ENCODE measurements around the gene CHGA.

CHGA gene

GRCh38 chr14:92897922-92898565 lies 24.9 kb upstream of the CHGA start:
- no peak overlapping the region for H3K4me2 ChIP-seq (ENCODE audit: low read length)
- no peak overlapping the region for H2AFZ ChIP-seq
- peaks cover 48% of the 10 kb centered on the region for H3K79me2 ChIP-seq
- no peaks in the 10 kb centered on the region for H3K9me3 ChIP-seq (ENCODE audit: control insufficient read depth, low read length)
- no peaks in the 10 kb centered on the region for H3K27me3 ChIP-seq (ENCODE audit: control insufficient read depth, insufficient read depth, low read length)
- TF ChIP-seq CTCF (IDR thresholded peaks at IDR 0.05) = no peak
- H3K4me3 ChIP-seq (ENCODE audit: low read depth, low read length) = no peak overlapping the region
- peaks cover 24% of the 10 kb centered on the region for H3K4me1 ChIP-seq
- H3K27ac ChIP-seq = no peak overlapping the region
- H3K36me3 ChIP-seq (ENCODE audit: control insufficient read depth, insufficient read depth, low read length) = no peaks in the 10 kb centered on the region
- H3K9ac ChIP-seq = no peak overlapping the region

- Histone ChIP-seq H3K4me2 (ENCODE audit: low read length) (no peak overlapping the region), H3K27ac (no peak overlapping the region), H3K36me3 (ENCODE audit: control insufficient read depth, insufficient read depth, low read length) (no peaks in the 10 kb centered on the region), H3K79me2 (peaks cover 48% of the 10 kb centered on the region), H3K9me3 (ENCODE audit: control insufficient read depth, low read length) (no peaks in the 10 kb centered on the region), H3K9ac (no peak overlapping the region), H3K4me3 (ENCODE audit: low read depth, low read length) (no peak overlapping the region), H3K4me1 (peaks cover 21% of the 10 kb centered on the region), H3K27me3 (ENCODE audit: control insufficient read depth, insufficient read depth, low read length) (no peaks in the 10 kb centered on the region), H2AFZ (no peak overlapping the region)
- TF ChIP-seq CTCF (IDR thresholded peaks at IDR 0.05) = no peak
Observed at GRCh38 chr14:92898566-92899131, 24.3 kb upstream of the CHGA start.

- H3K9ac ChIP-seq = no peak overlapping the region
- no peaks in the 10 kb centered on the region for H3K27me3 ChIP-seq (ENCODE audit: control insufficient read depth, insufficient read depth, low read length)
- TF ChIP-seq CTCF (IDR thresholded peaks at IDR 0.05) = no peak
Observed at GRCh38 chr14:92900660-92901059, 22.3 kb upstream of the CHGA start.

GRCh38 chr14:92902191-92902590 lies 20.8 kb upstream of the CHGA start:
- TF ChIP-seq CTCF (IDR thresholded peaks at IDR 0.05) = no peak
- H3K79me2 ChIP-seq = peaks cover 31% of the 10 kb centered on the region
- H3K4me1 ChIP-seq = peaks cover 14% of the 10 kb centered on the region
- H3K36me3 ChIP-seq (ENCODE audit: control insufficient read depth, insufficient read depth, low read length) = no peaks in the 10 kb centered on the region
- H3K4me3 ChIP-seq (ENCODE audit: low read depth, low read length) = no peak overlapping the region
- no peaks in the 10 kb centered on the region for H3K9me3 ChIP-seq (ENCODE audit: control insufficient read depth, low read length)
- H3K9ac ChIP-seq = no peak overlapping the region
- H3K4me2 ChIP-seq (ENCODE audit: low read length) = no peak overlapping the region
- no peak overlapping the region for H2AFZ ChIP-seq
- no peak overlapping the region for H3K27ac ChIP-seq
- no peaks in the 10 kb centered on the region for H3K27me3 ChIP-seq (ENCODE audit: control insufficient read depth, insufficient read depth, low read length)

More at GRCh38 chr14:92900660-92901059, 22.3 kb upstream of the CHGA start:
- Histone ChIP-seq H3K4me1 (peaks cover 14% of the 10 kb centered on the region), H3K36me3 (ENCODE audit: control insufficient read depth, insufficient read depth, low read length) (no peaks in the 10 kb centered on the region), H3K79me2 (peaks cover 38% of the 10 kb centered on the region), H3K4me2 (ENCODE audit: low read length) (no peak overlapping the region), H3K4me3 (ENCODE audit: low read depth, low read length) (no peak overlapping the region), H2AFZ (no peak overlapping the region), H3K27ac (no peak overlapping the region), H3K9me3 (ENCODE audit: control insufficient read depth, low read length) (no peaks in the 10 kb centered on the region)

GRCh38 chr14:92902726-92903125 lies 20.2 kb upstream of the CHGA start:
- no peak overlapping the region for H3K9ac ChIP-seq
- H3K79me2 ChIP-seq = peaks cover 31% of the 10 kb centered on the region
- H3K4me2 ChIP-seq (ENCODE audit: low read length) = no peak overlapping the region
- no peaks in the 10 kb centered on the region for H3K36me3 ChIP-seq (ENCODE audit: control insufficient read depth, insufficient read depth, low read length)
- no peak overlapping the region for H2AFZ ChIP-seq
- no peak for TF ChIP-seq CTCF (IDR thresholded peaks at IDR 0.05)
- H3K27me3 ChIP-seq (ENCODE audit: control insufficient read depth, insufficient read depth, low read length) = no peaks in the 10 kb centered on the region
- H3K9me3 ChIP-seq (ENCODE audit: control insufficient read depth, low read length) = no peaks in the 10 kb centered on the region
- H3K4me1 ChIP-seq = peaks cover 14% of the 10 kb centered on the region
- H3K4me3 ChIP-seq (ENCODE audit: low read depth, low read length) = no peak overlapping the region
- no peak overlapping the region for H3K27ac ChIP-seq

Measured in parathyroid adenoma (tissue), 2 donors.